AG10803 (cell line): Measurements from ENCODE around the gene DPH7.
"Not testable (repeated sequence)": the region's sequence is repeated elsewhere in the genome, so short reads cannot be mapped to it uniquely, and the experiment has no call there.

Source experiments
- DNase-seq: peaks from one replicate; pipeline ENCODE4 v3.0.0; 2010; ENCODE audit warnings: low read depth
- H3K4me3 ChIP-seq: 2 replicates; pipeline ENCODE4 v1.5.1; 2011; ENCODE audit warnings: mild to moderate bottlenecking, low read length, control low read depth
- CTCF ChIP-seq: conservative IDR thresholded peaks from 2 replicates; pipeline ENCODE4 v1.5.1; 2011; ENCODE audit warnings: mild to moderate bottlenecking, low read length, control low read depth, inconsistent platforms

DPH7 gene

GRCh38 chr9:137580209-137580953, 1.7 kb upstream of the DPH7 start:
- no peak for TF ChIP-seq CTCF
- no peak overlapping the region for H3K4me3 ChIP-seq
- DNase-seq = no peak

- peak overlapping the region; percentile 84 for H3K4me3 ChIP-seq
- TF ChIP-seq CTCF = no peak
Observed at GRCh38 chr9:137579259-137579604, 507 bp upstream of the DPH7 start.

GRCh38 chr9:137575716-137576411, 2.9 kb downstream of the DPH7 start:
- DNase-seq = no peak
- no peak for TF ChIP-seq CTCF
- H3K4me3 ChIP-seq = no peak overlapping the region

More at GRCh38 chr9:137579259-137579604, 507 bp upstream of the DPH7 start:
- DNase-seq = no peak

- no peak for DNase-seq
- no peak for TF ChIP-seq CTCF
- no peak overlapping the region for H3K4me3 ChIP-seq
Observed at GRCh38 chr9:137575364-137575715, 3.4 kb downstream of the DPH7 start.

- DNase-seq = no peak
- TF ChIP-seq CTCF = no peak
- H3K4me3 ChIP-seq = no peak overlapping the region
Observed at GRCh38 chr9:137574192-137574591, 4.5 kb downstream of the DPH7 start.

GRCh38 chr9:137570566-137570965, 8.2 kb downstream of the DPH7 start:
- H3K4me3 ChIP-seq = no peak overlapping the region
- TF ChIP-seq CTCF = no peak
- no peak for DNase-seq

- no peak overlapping the region for H3K4me3 ChIP-seq
- DNase-seq = no peak
- no peak for TF ChIP-seq CTCF
Observed at GRCh38 chr9:137569609-137570203, 9.0 kb downstream of the DPH7 start.

GRCh38 chr9:137568445-137568844, 10.3 kb downstream of the DPH7 start:
- H3K4me3 ChIP-seq, DNase-seq: not testable (repeated sequence)
